PFSK-1 (cell line): ENCODE results near the gene ARSH.

Source experiments
- FOXP2 ChIP-seq: optimal IDR thresholded peaks from 2 replicates; pipeline ENCODE3; 2011; ENCODE audit warnings: borderline replicate concordance, control low read depth, inconsistent platforms; ENCODE audit not compliant: insufficient read depth; ENCODE audit errors: extremely low read length, extremely low read depth
- TF ChIP-seq, protein P1 (sequence below), 2 experiments: IDR thresholded peaks; 2 replicates each; pipeline versions ENCODE4 v1.6.1 to v1.8.0; 2011 to 2012; ENCODE audit warnings: low read depth in 2 of 2, low read length in 2 of 2, control low read depth in 1 of 2, inconsistent platforms in 1 of 2, mild to moderate bottlenecking in 1 of 2, moderate library complexity in 1 of 2; ENCODE audit not compliant: insufficient read depth in 1 of 2

GRCh38 chrX:2962381-2962780, 44.0 kb upstream of the ARSH start:
- TF ChIP-seq, protein P1, sequence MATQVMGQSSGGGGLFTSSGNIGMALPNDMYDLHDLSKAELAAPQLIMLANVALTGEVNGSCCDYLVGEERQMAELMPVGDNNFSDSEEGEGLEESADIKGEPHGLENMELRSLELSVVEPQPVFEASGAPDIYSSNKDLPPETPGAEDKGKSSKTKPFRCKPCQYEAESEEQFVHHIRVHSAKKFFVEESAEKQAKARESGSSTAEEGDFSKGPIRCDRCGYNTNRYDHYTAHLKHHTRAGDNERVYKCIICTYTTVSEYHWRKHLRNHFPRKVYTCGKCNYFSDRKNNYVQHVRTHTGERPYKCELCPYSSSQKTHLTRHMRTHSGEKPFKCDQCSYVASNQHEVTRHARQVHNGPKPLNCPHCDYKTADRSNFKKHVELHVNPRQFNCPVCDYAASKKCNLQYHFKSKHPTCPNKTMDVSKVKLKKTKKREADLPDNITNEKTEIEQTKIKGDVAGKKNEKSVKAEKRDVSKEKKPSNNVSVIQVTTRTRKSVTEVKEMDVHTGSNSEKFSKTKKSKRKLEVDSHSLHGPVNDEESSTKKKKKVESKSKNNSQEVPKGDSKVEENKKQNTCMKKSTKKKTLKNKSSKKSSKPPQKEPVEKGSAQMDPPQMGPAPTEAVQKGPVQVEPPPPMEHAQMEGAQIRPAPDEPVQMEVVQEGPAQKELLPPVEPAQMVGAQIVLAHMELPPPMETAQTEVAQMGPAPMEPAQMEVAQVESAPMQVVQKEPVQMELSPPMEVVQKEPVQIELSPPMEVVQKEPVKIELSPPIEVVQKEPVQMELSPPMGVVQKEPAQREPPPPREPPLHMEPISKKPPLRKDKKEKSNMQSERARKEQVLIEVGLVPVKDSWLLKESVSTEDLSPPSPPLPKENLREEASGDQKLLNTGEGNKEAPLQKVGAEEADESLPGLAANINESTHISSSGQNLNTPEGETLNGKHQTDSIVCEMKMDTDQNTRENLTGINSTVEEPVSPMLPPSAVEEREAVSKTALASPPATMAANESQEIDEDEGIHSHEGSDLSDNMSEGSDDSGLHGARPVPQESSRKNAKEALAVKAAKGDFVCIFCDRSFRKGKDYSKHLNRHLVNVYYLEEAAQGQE (IDR thresholded peaks at IDR 0.05; ENCODE audit: insufficient read depth in 1 of 2, low read depth in 2 of 2, low read length in 2 of 2) = no peak
- no peak for TF ChIP-seq FOXP2
